Nephron (organoid): ENCODE measurements around the gene PKP2.

Experiments used
- H3K27ac Mint-ChIP-seq, 3 experiments: 2 replicates each; pipeline ENCODE4 v1.8.0; 2020; ENCODE audit warnings: mixed read lengths in 3 of 3, mild to moderate bottlenecking in 2 of 3, moderate library complexity in 1 of 3
- H3K27me3 Mint-ChIP-seq: 2 replicates; pipeline ENCODE4 v1.8.0; 2021; ENCODE audit warnings: low read depth, mild to moderate bottlenecking, moderate library complexity, mixed read lengths
- H3K36me3 Mint-ChIP-seq: 2 replicates; pipeline ENCODE4 v1.8.0; 2020; ENCODE audit warnings: low read depth, mixed read lengths
- H3K4me1 Mint-ChIP-seq: 2 replicates; pipeline ENCODE4 v1.8.0; 2020; ENCODE audit warnings: mixed read lengths
- H3K4me3 Mint-ChIP-seq, 3 experiments: 2 replicates each; pipeline ENCODE4 v1.8.0; 2020; ENCODE audit warnings: mild to moderate bottlenecking in 3 of 3, mixed read lengths in 3 of 3, moderate library complexity in 2 of 3
- H3K9me3 Mint-ChIP-seq: 2 replicates; pipeline ENCODE4 v1.8.0; 2020; ENCODE audit warnings: mixed read lengths
- CTCF ChIP-seq, 3 experiments: fragments of 200-600 bp; sonication (generic); IDR thresholded peaks; one replicate each; pipeline ENCODE4 v1.5.0; 2021; ENCODE audit warnings: antibody characterized with exemption in 3 of 3; ENCODE audit not compliant: unreplicated experiment in 3 of 3

Gene PKP2

DNA sequence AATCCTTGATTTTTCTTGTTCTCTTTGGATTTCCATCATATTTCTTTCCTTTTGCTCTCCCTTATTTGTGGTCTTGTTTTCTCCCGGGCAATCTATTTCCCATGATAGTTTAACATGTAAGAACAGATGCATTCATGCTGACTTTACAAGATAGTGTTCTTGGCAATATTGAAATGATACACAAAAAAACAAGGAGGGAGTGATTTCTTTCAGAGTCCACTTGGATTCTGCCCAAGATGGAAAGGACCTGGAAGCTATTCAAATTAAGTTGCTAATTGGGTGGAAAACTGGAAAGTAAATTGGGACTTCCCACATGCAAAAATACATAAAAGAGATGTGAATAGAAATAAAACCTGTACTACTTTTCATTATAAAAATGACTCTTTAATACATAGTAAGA lies 126.4 kb downstream of the PKP2 start:
- Mint-ChIP-seq H3K36me3 (no peaks in the 10 kb centered on the region), H3K4me1 (peaks cover 27% of the 10 kb centered on the region), H3K27ac (peak overlapping the region in 1 of 3 experiments; percentile 0), H3K27me3 (no peaks in the 10 kb centered on the region), H3K4me3 (no peak overlapping the region), H3K9me3 (no peaks in the 10 kb centered on the region)
- no peak for TF ChIP-seq CTCF (IDR thresholded peaks at IDR 0.05; ENCODE audit: unreplicated experiment in 3 of 3)

GRCh38 chr12:32768518-32768917 lies 128.1 kb downstream of the PKP2 start:
- Mint-ChIP-seq H3K9me3 (no peaks in the 10 kb centered on the region), H3K27me3 (no peaks in the 10 kb centered on the region), H3K27ac (no peak overlapping the region), H3K36me3 (no peaks in the 10 kb centered on the region), H3K4me1 (peaks cover 23% of the 10 kb centered on the region), H3K4me3 (no peak overlapping the region)
- no peak for TF ChIP-seq CTCF (IDR thresholded peaks at IDR 0.05; ENCODE audit: unreplicated experiment in 3 of 3)

GRCh38 chr12:32765906-32766305 lies 130.7 kb downstream of the PKP2 start:
- Mint-ChIP-seq H3K4me3 (no peak overlapping the region), H3K36me3 (no peaks in the 10 kb centered on the region), H3K4me1 (peaks cover 23% of the 10 kb centered on the region), H3K27ac (no peak overlapping the region), H3K9me3 (no peaks in the 10 kb centered on the region), H3K27me3 (peaks cover 9% of the 10 kb centered on the region)
- TF ChIP-seq CTCF (IDR thresholded peaks at IDR 0.05; ENCODE audit: unreplicated experiment in 3 of 3), result no peak

DNA sequence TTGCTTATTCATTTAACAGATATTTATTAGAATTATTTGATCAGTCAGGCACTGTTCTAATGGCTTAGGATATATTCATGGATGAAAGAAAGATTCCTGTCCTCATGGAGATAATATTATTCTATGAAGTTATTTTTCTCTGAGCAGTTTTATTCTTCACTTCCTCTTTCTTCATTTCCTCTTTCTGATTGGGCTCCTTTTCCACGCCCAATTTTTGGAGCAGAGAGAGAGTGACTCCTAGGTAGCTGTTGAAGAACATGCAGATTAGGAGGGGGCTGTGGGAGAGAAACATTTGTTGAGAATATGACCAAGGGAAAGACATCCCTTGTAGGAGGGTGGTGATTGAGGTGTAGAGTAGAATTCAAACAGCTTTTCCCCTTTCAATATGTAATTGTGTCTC lies 134.9 kb downstream of the PKP2 start:
- Mint-ChIP-seq H3K36me3 (no peaks in the 10 kb centered on the region), H3K4me3 (no peak overlapping the region), H3K27ac (no peak overlapping the region), H3K9me3 (no peaks in the 10 kb centered on the region), H3K27me3 (peaks cover 13% of the 10 kb centered on the region), H3K4me1 (peaks cover 8% of the 10 kb centered on the region)
- no peak for TF ChIP-seq CTCF (IDR thresholded peaks at IDR 0.05; ENCODE audit: unreplicated experiment in 3 of 3)

GRCh38 chr12:32757157-32757556 lies 139.4 kb downstream of the PKP2 start:
- peak overlapping the region; percentile 28 to 98 (median 93) for H3K27ac Mint-ChIP-seq
- TF ChIP-seq CTCF (IDR thresholded peaks at IDR 0.05; ENCODE audit: unreplicated experiment in 3 of 3), result no peak
- H3K27me3 Mint-ChIP-seq, result peaks cover 9% of the 10 kb centered on the region
- H3K4me1 Mint-ChIP-seq, result peaks cover 19% of the 10 kb centered on the region
- H3K4me3 Mint-ChIP-seq, result no peak overlapping the region
- no peaks in the 10 kb centered on the region for H3K9me3 Mint-ChIP-seq
- H3K36me3 Mint-ChIP-seq, result peaks cover 8% of the 10 kb centered on the region

- Mint-ChIP-seq H3K27me3 (peaks cover 3% of the 10 kb centered on the region), H3K4me1 (peaks cover 19% of the 10 kb centered on the region), H3K4me3 (peak overlapping the region; percentile 84 to 94 (median 85)), H3K27ac (peak overlapping the region; percentile 93 to 98 (median 94)), H3K36me3 (peaks cover 14% of the 10 kb centered on the region), H3K9me3 (no peaks in the 10 kb centered on the region)
- TF ChIP-seq CTCF (IDR thresholded peaks at IDR 0.05; ENCODE audit: unreplicated experiment in 3 of 3), result no peak
Observed at GRCh38 chr12:32756476-32757066, 140.0 kb downstream of the PKP2 start.
